Brain microvascular endothelial cell (primary cell): ENCODE measurements around the gene MARCHF4.

ENCODE experiments used
- DNase-seq: peaks from one replicate; pipeline ENCODE4 v3.0.0-alpha.2; 2020
- H3K27ac ChIP-seq: fragments of 250-450 bp; sonication (Bioruptor Pico); 2 replicates; pipeline ENCODE4 v1.5.1; 2020; ENCODE audit warnings: mild to moderate bottlenecking, moderate library complexity
- H3K27me3 ChIP-seq: fragments of 250-450 bp; sonication (Bioruptor Pico); replicated peaks from 2 replicates; pipeline ENCODE4 v1.5.1; 2020; ENCODE audit warnings: mild to moderate bottlenecking
- H3K36me3 ChIP-seq: fragments of 250-450 bp; sonication (Bioruptor Pico); replicated peaks from 2 replicates; pipeline ENCODE4 v1.5.1; 2020; ENCODE audit warnings: mild to moderate bottlenecking
- H3K4me3 ChIP-seq: 2 replicates; pipeline ENCODE4 v1.5.1; 2011; ENCODE audit warnings: low read depth, mild to moderate bottlenecking, control low read depth, low read length, moderate library complexity
- CTCF ChIP-seq: IDR thresholded peaks from 2 replicates; pipeline ENCODE4 v1.5.1; 2011; ENCODE audit warnings: low read depth, mild to moderate bottlenecking, moderate library complexity, low read length, control low read depth, inconsistent platforms; ENCODE audit errors: missing control alignments
- in situ Hi-C: cut with HindIII; loops from 2 replicates; pipeline ENCODE4 v1.10.0; 2017; ENCODE audit warnings: low sequenced_read_pairs, low pct_ligation_motif_present

The MARCHF4 gene

DNA sequence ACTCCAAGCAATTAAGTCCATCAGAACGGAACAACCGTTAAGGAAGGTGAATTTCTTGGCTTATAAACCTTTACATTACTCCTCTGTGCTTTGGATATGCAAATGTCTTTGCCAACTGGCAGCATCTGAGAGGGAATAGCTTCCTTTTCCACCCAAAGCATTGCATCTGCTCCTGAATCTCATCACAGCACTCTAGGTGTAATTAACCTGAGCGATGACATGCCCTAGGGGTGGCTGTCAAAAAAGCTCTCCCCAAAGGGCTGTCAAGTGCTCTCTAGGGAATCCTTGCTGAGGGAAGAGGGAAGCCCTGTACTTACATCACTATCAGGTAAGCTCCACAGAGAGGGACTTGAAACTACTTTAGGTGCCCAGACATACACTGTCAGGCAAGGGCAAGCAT is 34.5 kb upstream of the MARCHF4 start:
- Histone ChIP-seq H3K27ac (no peak overlapping the region), H3K4me3 (no peak overlapping the region), H3K36me3 (no peaks in the 10 kb centered on the region), H3K27me3 (no peaks in the 10 kb centered on the region)
- in situ Hi-C loops: no loop called here
- TF ChIP-seq CTCF: no peak
- DNase-seq: no peak

DNA sequence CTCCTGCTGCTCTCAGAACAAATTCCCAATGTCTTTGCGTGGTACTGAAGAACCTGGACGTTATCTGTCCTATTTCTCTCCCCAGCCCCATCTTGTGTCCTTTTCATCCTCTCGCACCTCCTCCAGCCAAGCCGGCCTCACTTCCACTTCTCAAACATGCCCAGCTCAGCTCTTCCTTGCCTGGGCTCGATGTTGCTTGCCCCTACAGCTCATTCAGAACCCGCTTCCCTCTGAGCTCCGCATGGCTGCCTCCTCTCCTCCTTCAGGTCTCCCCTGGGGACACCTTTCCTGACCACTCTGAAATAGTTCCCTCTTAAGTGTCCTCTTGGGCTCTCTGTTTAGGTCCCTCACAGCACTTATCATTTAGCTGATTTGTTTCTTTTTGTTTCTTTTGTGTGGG is 33.3 kb upstream of the MARCHF4 start:
- H3K27me3 ChIP-seq: no peaks in the 10 kb centered on the region
- no peak overlapping the region for H3K4me3 ChIP-seq
- TF ChIP-seq CTCF: no peak
- in situ Hi-C loops: no loop called here
- H3K36me3 ChIP-seq: no peaks in the 10 kb centered on the region
- no peak overlapping the region for H3K27ac ChIP-seq
- no peak for DNase-seq

GRCh38 chr2:216404010-216404618 is 31.8 kb upstream of the MARCHF4 start:
- H3K36me3 ChIP-seq: no peaks in the 10 kb centered on the region
- no peak overlapping the region for H3K27ac ChIP-seq
- in situ Hi-C loops: no loop called here
- DNase-seq: peak; percentile 32
- H3K4me3 ChIP-seq: no peak overlapping the region
- peak; percentile 92 for TF ChIP-seq CTCF
- no peaks in the 10 kb centered on the region for H3K27me3 ChIP-seq

- no peak for TF ChIP-seq CTCF
- H3K27me3 ChIP-seq: no peaks in the 10 kb centered on the region
- H3K36me3 ChIP-seq: no peaks in the 10 kb centered on the region
- no peak overlapping the region for H3K4me3 ChIP-seq
- in situ Hi-C loops: no loop called here
- no peak overlapping the region for H3K27ac ChIP-seq
- no peak for DNase-seq
Observed at GRCh38 chr2:216402751-216403150, 30.5 kb upstream of the MARCHF4 start.

DNA sequence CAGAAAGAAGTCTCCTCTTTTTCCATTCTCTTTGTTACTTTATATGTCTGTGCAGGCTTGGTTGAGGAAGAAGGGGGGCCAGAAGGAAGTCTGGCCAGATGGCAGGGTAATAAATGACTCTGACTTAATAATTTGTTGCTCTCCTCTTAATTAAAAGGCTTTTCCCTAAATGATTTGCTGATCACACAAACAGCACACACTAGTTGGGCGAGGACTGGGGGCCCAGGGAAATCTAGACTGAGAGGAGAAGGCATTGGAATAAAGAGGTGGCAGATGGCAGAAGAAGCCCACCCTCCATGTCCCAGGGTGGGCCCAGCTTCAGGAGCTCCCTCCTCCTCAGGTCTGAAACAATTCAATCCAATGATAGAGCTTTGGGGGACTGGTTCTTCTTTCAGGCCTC is 27.3 kb upstream of the MARCHF4 start:
- in situ Hi-C loops: no loop called here
- TF ChIP-seq CTCF: no peak
- H3K27ac ChIP-seq: no peak overlapping the region

GRCh38 chr2:216394881-216395280 is 22.6 kb upstream of the MARCHF4 start:
- H3K4me3 ChIP-seq: no peak overlapping the region
- no peaks in the 10 kb centered on the region for H3K36me3 ChIP-seq
- DNase-seq: no peak
- in situ Hi-C loops: no loop called here
- H3K27me3 ChIP-seq: no peaks in the 10 kb centered on the region
- TF ChIP-seq CTCF: no peak
- no peak overlapping the region for H3K27ac ChIP-seq

More for the DNA sequence above, 27.3 kb upstream of the MARCHF4 start:
- H3K36me3 ChIP-seq: no peaks in the 10 kb centered on the region
- no peaks in the 10 kb centered on the region for H3K27me3 ChIP-seq
- no peak overlapping the region for H3K4me3 ChIP-seq
- DNase-seq: no peak
